Endothelial cell of umbilical vein (primary cell): Measurements from ENCODE around the gene TMEM82. TPM values are rescaled to one million over a fixed set of nuclear protein-coding genes. Genes with fewer than 3 reads are reported as not detected.

Experiments used
- BruUV-seq: library from RNA; stranded (reverse); fragments of 400-500 nt; replicated peaks from 2 replicates; lab custom pipeline; 2021; lab: Mats Ljungman, UMichigan
- CTCF ChIA-PET: fragments of 300-600, 350-600 bp; sonication (Branson Sonifier 250); formaldehyde crosslinking; loops from one replicate; lab custom pipeline; 2021; ENCODE audit warnings: antibody characterized with exemption, inconsistent platforms; lab: Charles Lee
- POLR2A ChIA-PET: fragments of 300-600, 350-600 bp; sonication (Branson Sonifier 250); formaldehyde crosslinking; loops from one replicate; lab custom pipeline; 2021; ENCODE audit warnings: antibody characterized with exemption, inconsistent platforms; lab: Charles Lee
- DNase-seq: peaks from one replicate; pipeline ENCODE4 v3.0.0-alpha.2; 2011; ENCODE audit warnings: low read depth, low spot score
- FAIRE-seq: peaks from 2 replicates; lab custom pipeline; 2011; peaks lifted over from hg19 to GRCh38; lab: Jason Lieb, UNC
- H2AFZ ChIP-seq: 2 replicates; pipeline ENCODE4 v1.6.0; 2012; ENCODE audit warnings: low read depth, low read length, control low read depth, inconsistent platforms
- H3K27ac ChIP-seq: 2 replicates; pipeline ENCODE4 v1.5.1; 2011; ENCODE audit warnings: low read depth, mild to moderate bottlenecking, control low read depth, low read length, moderate library complexity; ENCODE audit not compliant: insufficient read depth
- H3K27me3 ChIP-seq, 2 experiments: 2 replicates each; pipeline versions ENCODE4 v1.6.0 to v1.6.1; 2011; ENCODE audit warnings: low read length in 2 of 2, mixed read lengths in 1 of 2; ENCODE audit not compliant: control insufficient read depth in 2 of 2, insufficient read depth in 2 of 2
- H3K36me3 ChIP-seq, 2 experiments: 2 replicates in 1 of 2; 3 replicates in 1 of 2; pipeline ENCODE4 v1.5.1; 2011; ENCODE audit warnings: low read length in 2 of 2, mild to moderate bottlenecking in 1 of 2, moderate library complexity in 1 of 2; ENCODE audit not compliant: control insufficient read depth in 2 of 2, insufficient read depth in 2 of 2; ENCODE audit errors: extremely low read depth in 1 of 2
- H3K4me1 ChIP-seq: 3 replicates; pipeline ENCODE4 v1.5.1; 2011; ENCODE audit warnings: mild to moderate bottlenecking, low read length; ENCODE audit not compliant: control insufficient read depth, insufficient read depth; ENCODE audit errors: extremely low read depth
- H3K4me2 ChIP-seq: 2 replicates; pipeline ENCODE4 v1.6.1; 2011; ENCODE audit warnings: low read length, control low read depth, mixed read lengths; ENCODE audit not compliant: insufficient read depth
- H3K4me3 ChIP-seq, 3 experiments: fragments of 200-600 bp in 1 of 3; sonication (generic), shearing (Covaris generic) in 1 of 3; replicated peaks in 1 of 3; 2 replicates each; pipeline ENCODE4 v1.5.1; 2011 to 2016; ENCODE audit warnings: control low read depth in 3 of 3, low read length in 3 of 3, mild to moderate bottlenecking in 2 of 3, inconsistent platforms in 1 of 3, low read depth in 1 of 3, moderate library complexity in 1 of 3; ENCODE audit not compliant: insufficient read depth in 1 of 3
- H3K79me2 ChIP-seq: 2 replicates; pipeline ENCODE4 v1.6.0; 2012; ENCODE audit warnings: low read length, inconsistent platforms; ENCODE audit not compliant: control insufficient read depth, insufficient read depth
- H3K9ac ChIP-seq: replicated peaks from 2 replicates; pipeline ENCODE3; 2011; ENCODE audit warnings: low read length, control low read depth; ENCODE audit not compliant: insufficient read depth; ENCODE audit errors: extremely low read depth
- H3K9me1 ChIP-seq: replicated peaks from 3 replicates; pipeline ENCODE4 v1.6.0; 2011; ENCODE audit warnings: mild to moderate bottlenecking, low read length; ENCODE audit not compliant: control insufficient read depth, insufficient read depth; ENCODE audit errors: extremely low read depth
- H3K9me3 ChIP-seq: replicated peaks from 2 replicates; pipeline ENCODE4 v1.5.1; 2012; ENCODE audit warnings: low read length, inconsistent platforms; ENCODE audit not compliant: control insufficient read depth, insufficient read depth
- H4K20me1 ChIP-seq: replicated peaks from 2 replicates; pipeline ENCODE3; 2011; ENCODE audit warnings: mild to moderate bottlenecking, low read length; ENCODE audit not compliant: control insufficient read depth, insufficient read depth; ENCODE audit errors: extremely low read depth
- EZH2 ChIP-seq: IDR thresholded peaks from 2 replicates; pipeline ENCODE4 v1.6.1; 2012; ENCODE audit warnings: borderline replicate concordance, low read depth, mild to moderate bottlenecking, moderate library complexity, low read length, inconsistent platforms; ENCODE audit not compliant: severe bottlenecking
- FOS ChIP-seq: IDR thresholded peaks from 2 replicates; pipeline ENCODE4 v1.6.1; 2011; ENCODE audit warnings: mild to moderate bottlenecking, low read length, moderate library complexity, borderline replicate concordance; ENCODE audit not compliant: insufficient read depth
- GATA2 ChIP-seq: IDR thresholded peaks from 2 replicates; pipeline ENCODE4 v1.7.0; 2011; ENCODE audit warnings: low read depth, mild to moderate bottlenecking, moderate library complexity, mixed read lengths, low read length; ENCODE audit not compliant: insufficient read length, insufficient read depth
- JUN ChIP-seq: IDR thresholded peaks from 2 replicates; pipeline ENCODE4 v1.6.1; 2011; ENCODE audit warnings: borderline replicate concordance, low read depth; ENCODE audit not compliant: insufficient read length, insufficient read depth
- MYC ChIP-seq: IDR thresholded peaks from one replicate; pipeline ENCODE4 v1.6.1; 2011; ENCODE audit warnings: mild to moderate bottlenecking, low read depth, low read length
- POLR2A ChIP-seq: IDR thresholded peaks from 2 replicates; pipeline ENCODE4 v1.6.1; 2012; ENCODE audit warnings: low read depth, mild to moderate bottlenecking, control low read depth, low read length
- POLR2AphosphoS5 ChIP-seq: IDR thresholded peaks from 2 replicates; pipeline ENCODE4 v1.6.1; 2012; ENCODE audit warnings: low read depth, mild to moderate bottlenecking, control low read depth, low read length, moderate library complexity; ENCODE audit not compliant: insufficient read depth
- dilution Hi-C: fragments of 300-500 bp; cut with MboI; formaldehyde crosslinking; loops from one replicate; pipeline ENCODE4 v1.15.0; 2019; ENCODE audit warnings: low sequenced_read_pairs; ENCODE audit not compliant: extremely low pct_ligation_motif_present
- intact Hi-C: fragments of 100-400 bp; cut with micrococcal nuclease; formaldehyde crosslinking; loops from one replicate; pipeline ENCODE4 v1.10.0; 2022
- polyA plus RNA-seq, 4 experiments: library from polyadenylated mRNA; depleted of rRNA in 3 of 4; stranded (reverse) in 3 of 4; unstranded in 1 of 4; fragments of >200 nt; gene quantifications; 2 replicates each; pipeline versions ENCODE4 v1.2.1 to v1.2.3, GENCODE V29; 2011 to 2012; ENCODE audit warnings: missing spikeins in 1 of 4
- total RNA-seq: library from RNA; stranded (reverse); gene quantifications from 2 replicates; pipeline ENCODE4 v1.2.3, GENCODE V29; 2021
- TF ChIP-seq, protein P1 (sequence below): IDR thresholded peaks from 2 replicates; pipeline ENCODE4 v1.6.1; 2011; ENCODE audit not compliant: insufficient read depth, insufficient read length
- TF ChIP-seq, protein P2 (sequence below), 2 donors: IDR thresholded peaks; 1 replicate in 1 of 2; 2 replicates in 1 of 2; pipeline ENCODE4 v1.5.1; 2011; ENCODE audit warnings: low read length in 2 of 2, mild to moderate bottlenecking in 2 of 2, moderate library complexity in 2 of 2, control low read depth in 1 of 2, inconsistent platforms in 1 of 2, low read depth in 1 of 2; ENCODE audit not compliant: insufficient read depth in 1 of 2; ENCODE audit errors: extremely low read depth in 1 of 2

The TMEM82 gene
- total and polyA plus RNA-seq, 2 donors (not counting 3 experiments of a cell fraction or from before 2014, with no cell fraction given), result not detected

DNA sequence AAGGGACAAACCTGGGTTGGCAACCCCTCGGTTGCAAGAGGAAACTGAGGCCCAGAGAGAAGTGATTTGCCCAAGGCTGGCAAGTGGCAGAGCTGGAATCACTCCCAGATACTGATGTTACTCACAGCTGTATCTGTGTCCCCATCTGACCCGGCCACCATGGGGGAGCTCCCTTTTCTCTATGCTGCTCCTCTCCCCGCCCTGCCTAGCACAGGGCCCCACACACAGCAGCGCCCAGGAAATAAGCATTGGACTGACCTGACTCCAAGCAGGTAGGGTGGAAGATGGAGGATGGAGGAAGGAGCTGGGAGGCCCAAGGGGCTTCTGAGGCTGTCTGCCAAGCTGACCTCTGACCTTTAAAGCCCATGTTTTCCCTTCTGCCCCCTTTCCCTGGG lies 13.3 kb downstream of the TMEM82 start:
- no peaks in the 10 kb centered on the region for H3K9me3 ChIP-seq
- FAIRE-seq (no peak), DNase-seq (no peak)
- no peaks in the 10 kb centered on the region for H3K27me3 ChIP-seq
- peak overlapping the region; percentile 58 for H3K27ac ChIP-seq
- ChIA-PET POLR2A (interaction anchor here (0.6 kb wide), 1 partner anchor 320 kb away, joined by 5 read pairs; no protein-coding TSS in a partner anchor), CTCF (interaction anchor here (1.0 kb wide), 1 partner anchor 10 kb away, joined by 3 read pairs; no protein-coding TSS in a partner anchor)
- TF ChIP-seq EZH2 (no peak), POLR2AphosphoS5 (no peak), FOS (no peak), GATA2 (no peak), MYC (no peak), POLR2A (no peak), JUN (no peak)
- TF ChIP-seq, protein P1, sequence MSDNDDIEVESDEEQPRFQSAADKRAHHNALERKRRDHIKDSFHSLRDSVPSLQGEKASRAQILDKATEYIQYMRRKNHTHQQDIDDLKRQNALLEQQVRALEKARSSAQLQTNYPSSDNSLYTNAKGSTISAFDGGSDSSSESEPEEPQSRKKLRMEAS, result no peak
- TF ChIP-seq, protein P2, sequence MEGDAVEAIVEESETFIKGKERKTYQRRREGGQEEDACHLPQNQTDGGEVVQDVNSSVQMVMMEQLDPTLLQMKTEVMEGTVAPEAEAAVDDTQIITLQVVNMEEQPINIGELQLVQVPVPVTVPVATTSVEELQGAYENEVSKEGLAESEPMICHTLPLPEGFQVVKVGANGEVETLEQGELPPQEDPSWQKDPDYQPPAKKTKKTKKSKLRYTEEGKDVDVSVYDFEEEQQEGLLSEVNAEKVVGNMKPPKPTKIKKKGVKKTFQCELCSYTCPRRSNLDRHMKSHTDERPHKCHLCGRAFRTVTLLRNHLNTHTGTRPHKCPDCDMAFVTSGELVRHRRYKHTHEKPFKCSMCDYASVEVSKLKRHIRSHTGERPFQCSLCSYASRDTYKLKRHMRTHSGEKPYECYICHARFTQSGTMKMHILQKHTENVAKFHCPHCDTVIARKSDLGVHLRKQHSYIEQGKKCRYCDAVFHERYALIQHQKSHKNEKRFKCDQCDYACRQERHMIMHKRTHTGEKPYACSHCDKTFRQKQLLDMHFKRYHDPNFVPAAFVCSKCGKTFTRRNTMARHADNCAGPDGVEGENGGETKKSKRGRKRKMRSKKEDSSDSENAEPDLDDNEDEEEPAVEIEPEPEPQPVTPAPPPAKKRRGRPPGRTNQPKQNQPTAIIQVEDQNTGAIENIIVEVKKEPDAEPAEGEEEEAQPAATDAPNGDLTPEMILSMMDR (IDR thresholded peaks at IDR 0.05; ENCODE audit: extremely low read depth in 1 of 2, insufficient read depth in 1 of 2, low read depth in 1 of 2, low read length in 2 of 2), result no peak
- H3K9me1 ChIP-seq, result no peaks in the 10 kb centered on the region
- no peaks in the 10 kb centered on the region for H4K20me1 ChIP-seq
- H3K4me3 ChIP-seq, result no peak overlapping the region
- H3K9ac ChIP-seq, result no peak overlapping the region
- H3K4me2 ChIP-seq, result no peak overlapping the region
- intact Hi-C loops (no loop called here), dilution Hi-C loops (no loop called here)
- H3K36me3 ChIP-seq, result no peaks in the 10 kb centered on the region
- H2AFZ ChIP-seq, result no peak overlapping the region
- H3K4me1 ChIP-seq, result peaks cover 30% of the 10 kb centered on the region
- peaks cover 21% of the 10 kb centered on the region for H3K79me2 ChIP-seq
- BruUV-seq, result no TSS peak
